SK-N-MC (cell line): ENCODE results near the gene SFTA2.
A peak's percentile ranks its signal among the peaks of the same experiment; 100 is the strongest.

Experiments used
- DNase-seq: peaks from one replicate; pipeline ENCODE4 v3.0.0-alpha.2; 2011; ENCODE audit warnings: low read depth, low spot score
- H3K27ac ChIP-seq: fragments of 200-600 bp; sonication (generic); 2 replicates; pipeline ENCODE4 v1.5.1; 2016; ENCODE audit warnings: mixed run types
- H3K36me3 ChIP-seq: fragments of 200-600 bp; sonication (generic); 2 replicates; pipeline ENCODE4 v1.6.1; 2017; ENCODE audit warnings: antibody characterized with exemption, low read length, mixed read lengths; ENCODE audit not compliant: insufficient read depth
- H3K4me3 ChIP-seq: fragments of 200-600 bp; sonication (generic); 2 replicates; pipeline ENCODE4 v1.5.1; 2016
- H3K9ac ChIP-seq: fragments of 200-600 bp; sonication (generic); 2 replicates; pipeline ENCODE4 v1.8.0; 2017; ENCODE audit warnings: mixed run types, mixed read lengths; ENCODE audit not compliant: insufficient read length
- H3K9me3 ChIP-seq: fragments of 200-600 bp; sonication (generic); 2 replicates; pipeline ENCODE4 v1.6.1; 2017; ENCODE audit warnings: low read depth, mild to moderate bottlenecking, antibody characterized with exemption, low read length, moderate library complexity, mixed read lengths
- EZH2 ChIP-seq: fragments of 200-600 bp; sonication (generic); IDR thresholded peaks from one replicate; pipeline ENCODE4 v1.6.1; 2017; ENCODE audit warnings: antibody characterized with exemption
- FOXP2 ChIP-seq: optimal IDR thresholded peaks from 2 replicates; pipeline ENCODE3; 2011; ENCODE audit warnings: mild to moderate bottlenecking, moderate library complexity; ENCODE audit not compliant: insufficient read depth; ENCODE audit errors: extremely low read length, control extremely low read depth
- POLR2AphosphoS5 ChIP-seq: IDR thresholded peaks from 2 replicates; pipeline ENCODE4 v1.6.1; 2012; ENCODE audit warnings: mild to moderate bottlenecking, low read depth, low read length, borderline replicate concordance

The SFTA2 gene

GRCh38 chr6:30948811-30949210, 16.8 kb upstream of the SFTA2 start:
- Histone ChIP-seq H3K36me3 (no peaks in the 10 kb centered on the region), H3K9me3 (no peaks in the 10 kb centered on the region), H3K9ac (no peak overlapping the region), H3K27ac (no peak overlapping the region), H3K4me3 (no peak overlapping the region)
- no peak for DNase-seq
- TF ChIP-seq POLR2AphosphoS5, result no peak
- TF ChIP-seq FOXP2, result no peak
- TF ChIP-seq EZH2, result no peak

DNA sequence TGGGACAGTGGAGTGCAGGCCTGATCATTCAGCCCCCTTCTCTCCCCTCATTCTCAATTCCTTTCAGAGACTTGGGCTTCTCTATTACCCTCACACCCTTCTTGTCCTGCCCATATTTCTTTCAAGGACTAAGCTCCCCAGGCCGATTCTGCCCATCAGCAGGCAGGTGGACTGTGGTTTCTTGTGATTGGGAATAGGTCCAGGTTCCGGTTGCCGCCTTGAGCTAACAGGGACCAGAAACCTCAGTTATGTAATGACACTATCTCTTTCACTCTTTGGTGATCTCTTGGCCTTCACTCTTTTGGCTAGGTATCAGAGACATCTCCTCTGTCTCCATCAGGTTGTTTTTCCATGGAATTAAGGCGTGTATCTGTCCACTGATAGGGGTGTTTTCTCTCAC, 15.3 kb upstream of the SFTA2 start:
- H3K27ac ChIP-seq, result no peak overlapping the region
- H3K36me3 ChIP-seq, result no peaks in the 10 kb centered on the region
- no peak for TF ChIP-seq EZH2
- TF ChIP-seq FOXP2, result no peak
- TF ChIP-seq POLR2AphosphoS5, result no peak
- H3K9ac ChIP-seq, result no peak overlapping the region
- no peak for DNase-seq
- no peak overlapping the region for H3K4me3 ChIP-seq
- no peaks in the 10 kb centered on the region for H3K9me3 ChIP-seq

GRCh38 chr6:30945281-30945680, 13.3 kb upstream of the SFTA2 start:
- Histone ChIP-seq H3K36me3 (no peaks in the 10 kb centered on the region), H3K4me3 (no peak overlapping the region), H3K9me3 (no peaks in the 10 kb centered on the region), H3K27ac (no peak overlapping the region), H3K9ac (no peak overlapping the region)
- DNase-seq, result no peak
- no peak for TF ChIP-seq EZH2
- no peak for TF ChIP-seq POLR2AphosphoS5
- no peak for TF ChIP-seq FOXP2

DNA sequence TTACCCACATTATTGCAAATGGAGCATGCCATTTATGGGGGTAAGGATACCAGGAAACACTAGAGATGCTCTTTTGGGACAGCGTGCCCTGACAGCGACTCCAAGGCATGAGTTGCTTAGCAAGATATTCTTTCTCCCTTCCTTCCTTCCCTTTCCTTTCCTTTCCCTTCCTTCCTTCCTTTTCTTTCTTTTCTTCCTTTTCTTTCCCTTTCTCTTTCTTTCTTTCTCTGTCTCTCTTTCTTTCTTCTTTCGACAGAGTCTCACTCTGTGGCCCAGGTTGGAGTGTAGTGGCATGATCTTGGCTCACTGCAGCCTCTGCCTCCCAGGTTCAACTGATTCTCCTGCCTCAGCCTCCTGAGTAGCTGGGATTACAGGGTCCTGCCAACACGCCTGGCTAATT, 12.1 kb upstream of the SFTA2 start:
- no peak for DNase-seq
- TF ChIP-seq POLR2AphosphoS5, result no peak
- TF ChIP-seq EZH2, result no peak
- no peak for TF ChIP-seq FOXP2
- Histone ChIP-seq H3K27ac (no peak overlapping the region), H3K36me3 (no peaks in the 10 kb centered on the region), H3K9ac (no peak overlapping the region), H3K9me3 (no peaks in the 10 kb centered on the region), H3K4me3 (no peak overlapping the region)

GRCh38 chr6:30942338-30943060, 10.5 kb upstream of the SFTA2 start:
- H3K9ac ChIP-seq, result no peak overlapping the region
- DNase-seq, result peak; percentile 88

DNA sequence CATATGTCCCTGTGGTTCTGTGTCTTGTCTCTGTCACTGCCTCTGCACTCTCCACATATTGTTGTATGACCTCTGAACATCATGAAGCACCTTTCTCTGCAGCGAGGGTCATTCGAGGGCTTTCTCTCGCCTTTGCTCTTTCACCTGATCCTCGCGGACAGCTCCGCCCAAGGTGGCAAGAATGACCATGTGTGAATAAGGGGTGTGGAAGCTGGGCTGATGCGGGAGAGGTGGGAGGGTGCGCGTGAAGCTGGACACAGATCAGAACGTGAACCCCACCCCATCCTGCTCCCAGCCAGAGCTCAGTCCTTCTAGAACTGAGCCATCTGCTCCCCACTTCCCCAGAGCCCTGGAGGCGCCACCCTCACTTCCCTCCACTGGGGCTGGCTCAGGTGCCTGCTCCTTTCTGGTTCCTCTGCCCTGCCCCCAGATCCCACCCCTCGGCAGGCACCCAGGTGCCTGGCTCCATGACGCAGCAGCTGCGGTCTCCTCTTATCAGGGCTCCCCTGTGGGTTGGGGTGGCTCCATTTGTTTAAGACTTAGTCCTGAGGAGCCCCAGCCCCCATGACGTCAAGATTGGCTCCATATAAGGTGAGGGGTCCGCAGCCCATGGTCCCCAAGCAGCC, 8.5 kb upstream of the SFTA2 start, which contains the start of gene MUCL3:
TSS of gene MUCL3 (plus strand) at position 613 of the 626 bp plus-strand sequence. CDS start 27 bp downstream, outside the sequence.
- Histone ChIP-seq H3K27ac (no peak within 1 kb of the TSS), H3K4me3 (no peak within 1 kb of the TSS), H3K9me3 (no peaks in the 10 kb centered on the region), H3K36me3 (no peaks in the 10 kb centered on the region), H3K9ac (no peak within 1 kb of the TSS)
- TF ChIP-seq EZH2 (no peak), FOXP2 (no peak), POLR2AphosphoS5 (no peak)
- no peak for DNase-seq

More at GRCh38 chr6:30942338-30943060, 10.5 kb upstream of the SFTA2 start:
- H3K4me3 ChIP-seq, result peak overlapping the region; percentile 57
- H3K27ac ChIP-seq, result no peak overlapping the region
- no peaks in the 10 kb centered on the region for H3K36me3 ChIP-seq
- no peaks in the 10 kb centered on the region for H3K9me3 ChIP-seq
- no peak for TF ChIP-seq FOXP2
- TF ChIP-seq POLR2AphosphoS5, result no peak
- no peak for TF ChIP-seq EZH2

GRCh38 chr6:30939473-30939872, 7.5 kb upstream of the SFTA2 start:
- TF ChIP-seq POLR2AphosphoS5 (no peak), EZH2 (no peak), FOXP2 (no peak)
- no peaks in the 10 kb centered on the region for H3K9me3 ChIP-seq
- no peak overlapping the region for H3K9ac ChIP-seq
- no peak for DNase-seq
- no peaks in the 10 kb centered on the region for H3K36me3 ChIP-seq
- no peak overlapping the region for H3K27ac ChIP-seq
- no peak overlapping the region for H3K4me3 ChIP-seq

DNA sequence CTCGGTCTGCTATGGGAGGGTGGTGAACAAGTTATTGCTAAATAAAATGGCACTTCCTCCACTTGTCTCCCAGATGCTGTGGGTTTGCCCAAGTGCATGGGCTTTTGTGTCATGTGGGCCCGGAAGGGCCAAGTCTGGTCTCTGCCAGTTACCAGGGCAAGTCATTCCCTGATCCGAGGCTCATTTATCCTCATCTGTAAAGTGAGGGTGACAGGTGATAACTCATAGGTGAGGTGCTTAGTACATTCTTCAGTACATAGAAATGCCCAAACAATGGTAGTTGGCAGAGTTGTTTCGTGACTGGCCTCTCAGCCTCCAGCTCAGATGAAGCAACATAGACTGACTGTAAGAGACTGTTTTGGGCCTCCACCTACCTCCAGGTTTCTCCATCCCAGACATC, 6.8 kb upstream of the SFTA2 start:
- TF ChIP-seq EZH2 (no peak), FOXP2 (no peak), POLR2AphosphoS5 (no peak)
- no peak overlapping the region for H3K27ac ChIP-seq
- no peak for DNase-seq
- no peak overlapping the region for H3K9ac ChIP-seq
- no peak overlapping the region for H3K4me3 ChIP-seq
- no peaks in the 10 kb centered on the region for H3K9me3 ChIP-seq
- no peaks in the 10 kb centered on the region for H3K36me3 ChIP-seq
